HEK293 (cell line): ENCODE measurements around the gene PKP4.

Experiments
- CTCF ChIP-seq: fragments of 450-650 bp; formaldehyde crosslinking; IDR thresholded peaks from 2 replicates; pipeline ENCODE4 v1.5.1; 2016; ENCODE audit warnings: missing biosample characterization, missing genetic modification characterization
- FEZF1 ChIP-seq: fragments of 450-650 bp; formaldehyde crosslinking; IDR thresholded peaks from 2 replicates; pipeline ENCODE4 v1.5.1; 2016; ENCODE audit warnings: missing biosample characterization, missing genetic modification characterization
- HOXA7 ChIP-seq: sonication (generic); formaldehyde crosslinking; IDR thresholded peaks from 2 replicates; pipeline ENCODE4 v1.8.1; 2022; ENCODE audit warnings: missing genetic modification reagents, borderline replicate concordance
- KLF16 ChIP-seq: fragments of 450-650 bp; formaldehyde crosslinking; IDR thresholded peaks from 2 replicates; pipeline ENCODE4 v1.5.1; 2017; ENCODE audit warnings: missing biosample characterization, missing genetic modification characterization
- PATZ1 ChIP-seq: fragments of 450-650 bp; formaldehyde crosslinking; IDR thresholded peaks from 2 replicates; pipeline ENCODE4 v1.5.1; 2016; ENCODE audit warnings: missing biosample characterization, missing genetic modification characterization
- ZBTB6 ChIP-seq: fragments of 450-650 bp; formaldehyde crosslinking; IDR thresholded peaks from 2 replicates; pipeline ENCODE4 v1.5.1; 2017; ENCODE audit warnings: missing biosample characterization, missing genetic modification characterization
- ZFHX2 ChIP-seq: fragments of 450-650 bp; formaldehyde crosslinking; conservative IDR thresholded peaks from 2 replicates; pipeline ENCODE4 v1.5.1; 2016; ENCODE audit warnings: missing biosample characterization, missing genetic modification characterization
- ZNF132 ChIP-seq: fragments of 450-650 bp; formaldehyde crosslinking; IDR thresholded peaks from 2 replicates; pipeline ENCODE4 v1.5.1; 2017; ENCODE audit warnings: missing biosample characterization, missing genetic modification characterization, borderline replicate concordance
- ZNF16 ChIP-seq: fragments of 450-650 bp; formaldehyde crosslinking; IDR thresholded peaks from 2 replicates; pipeline ENCODE4 v1.5.1; 2016; ENCODE audit warnings: low read depth, missing biosample characterization, missing genetic modification characterization
- ZNF341 ChIP-seq: fragments of 450-650 bp; formaldehyde crosslinking; IDR thresholded peaks from 2 replicates; pipeline ENCODE4; 2016; ENCODE audit warnings: low read depth, missing biosample characterization, missing genetic modification characterization
- ZNF354C ChIP-seq: fragments of 450-650 bp; formaldehyde crosslinking; IDR thresholded peaks from 2 replicates; pipeline ENCODE4 v1.5.1; 2016; ENCODE audit warnings: missing biosample characterization, missing genetic modification characterization, low read depth, borderline replicate concordance
- ZNF394 ChIP-seq: fragments of 450-650 bp; formaldehyde crosslinking; IDR thresholded peaks from 2 replicates; pipeline ENCODE4 v1.5.1; 2016; ENCODE audit warnings: missing biosample characterization, missing genetic modification characterization, mild to moderate bottlenecking, moderate library complexity, borderline replicate concordance
- ZNF560 ChIP-seq: fragments of 450-650 bp; formaldehyde crosslinking; IDR thresholded peaks from 2 replicates; pipeline ENCODE4 v1.5.1; 2017; ENCODE audit warnings: missing biosample characterization, missing genetic modification characterization, borderline replicate concordance
- ZNF830 ChIP-seq: fragments of 450-650 bp; IDR thresholded peaks from 2 replicates; pipeline ENCODE4 v1.5.0; 2018; ENCODE audit warnings: missing biosample characterization, missing genetic modification characterization, low read depth, mild to moderate bottlenecking, moderate library complexity

- TF ChIP-seq CTCF (tag by site-specific recombination), result no peak
- TF ChIP-seq FEZF1 (tag by site-specific recombination), result no peak
- TF ChIP-seq ZBTB6 (tag by site-specific recombination), result no peak
- no peak for TF ChIP-seq ZNF560 (tag by site-specific recombination)
- no peak for TF ChIP-seq ZNF341 (tag by site-specific recombination)
- TF ChIP-seq PATZ1 (tag by site-specific recombination), result no peak
- TF ChIP-seq HOXA7 (CRISPR knock-in tag), result no peak
- TF ChIP-seq ZNF354C (tag by site-specific recombination), result no peak
- TF ChIP-seq ZNF830 (tag by site-specific recombination), result no peak
- TF ChIP-seq ZFHX2 (tag by site-specific recombination), result no peak
- no peak for TF ChIP-seq KLF16 (tag by site-specific recombination)
- no peak for TF ChIP-seq ZNF394 (tag by site-specific recombination)
- no peak for TF ChIP-seq ZNF132 (tag by site-specific recombination)
- no peak for TF ChIP-seq ZNF16
Measured at GRCh38 chr2:158511706-158512105, 55.0 kb downstream of the PKP4 start.
